GM12872 (cell line): ENCODE results near the gene ZNF784.

Experiments
- CTCF ChIP-seq: IDR thresholded peaks from 3 replicates; pipeline ENCODE4 v1.5.1; 2011; ENCODE audit warnings: low read depth, mild to moderate bottlenecking, low read length, moderate library complexity; ENCODE audit not compliant: insufficient read depth

Gene ZNF784

GRCh38 chr19:55660991-55661390 lies 36.6 kb upstream of the ZNF784 start:
- no peak for TF ChIP-seq CTCF

DNA sequence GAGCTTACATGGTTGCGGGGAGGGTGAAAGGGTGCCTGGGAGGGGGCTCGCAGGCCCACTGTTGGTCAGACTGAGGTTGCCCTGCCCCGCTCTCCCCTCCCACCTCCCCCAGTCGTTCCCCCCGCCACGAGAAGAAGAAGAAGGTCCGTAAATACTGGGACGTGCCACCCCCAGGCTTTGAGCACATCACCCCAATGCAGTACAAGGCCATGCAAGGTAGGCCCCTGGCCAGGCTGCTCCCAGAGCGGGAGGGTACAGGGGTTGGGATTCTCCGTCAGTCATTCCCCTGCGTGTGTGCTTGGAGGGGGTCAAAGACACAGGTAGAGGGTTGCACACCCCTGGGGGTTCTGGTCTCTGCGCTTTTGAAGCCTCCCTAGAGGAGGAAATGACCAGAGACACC lies 36.0 kb upstream of the ZNF784 start:
- TF ChIP-seq CTCF = no peak

- TF ChIP-seq CTCF = no peak
These were observed 35.5 kb upstream of the ZNF784 start for GRCh38 chr19:55659822-55660221.

GRCh38 chr19:55658846-55659459 lies 34.6 kb upstream of the ZNF784 start:
- no peak for TF ChIP-seq CTCF

DNA sequence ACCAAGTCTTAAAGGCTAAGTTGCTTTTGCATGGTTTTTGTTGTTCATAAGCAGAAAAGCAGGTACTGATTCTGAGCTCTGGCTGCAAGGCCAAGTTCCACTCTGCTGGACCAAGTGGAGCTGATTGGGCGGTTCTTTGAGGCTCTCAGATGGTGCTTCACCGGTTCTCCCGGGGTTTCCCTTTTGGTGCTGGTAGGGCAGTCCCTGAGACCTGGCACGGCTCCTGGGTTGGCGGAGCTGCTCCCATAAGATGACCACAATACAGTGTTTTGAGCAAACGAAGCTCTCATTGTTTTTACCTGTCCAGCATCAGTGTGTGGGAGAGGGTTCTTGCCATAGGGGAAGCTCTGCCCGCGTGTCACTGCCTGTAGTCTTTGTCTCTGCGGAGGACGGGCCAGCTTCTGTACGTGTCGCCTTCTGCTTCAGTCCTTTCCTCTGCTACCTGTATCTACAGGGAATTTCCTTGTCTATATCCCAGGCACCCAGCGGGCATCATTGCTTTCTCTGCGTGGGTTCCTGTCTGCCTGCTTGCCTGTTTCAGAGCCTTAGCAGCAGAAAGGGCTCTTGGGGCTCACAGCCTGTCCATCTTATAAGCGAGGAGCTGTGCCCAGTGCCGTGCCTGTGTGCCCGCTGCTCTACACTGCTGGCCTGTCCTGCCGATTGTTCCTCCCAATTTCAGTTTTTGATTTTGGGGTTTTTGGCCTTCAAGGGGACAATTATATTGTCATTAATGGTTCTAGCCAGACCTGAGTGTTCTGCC lies 32.8 kb upstream of the ZNF784 start:
- TF ChIP-seq CTCF = no peak

DNA sequence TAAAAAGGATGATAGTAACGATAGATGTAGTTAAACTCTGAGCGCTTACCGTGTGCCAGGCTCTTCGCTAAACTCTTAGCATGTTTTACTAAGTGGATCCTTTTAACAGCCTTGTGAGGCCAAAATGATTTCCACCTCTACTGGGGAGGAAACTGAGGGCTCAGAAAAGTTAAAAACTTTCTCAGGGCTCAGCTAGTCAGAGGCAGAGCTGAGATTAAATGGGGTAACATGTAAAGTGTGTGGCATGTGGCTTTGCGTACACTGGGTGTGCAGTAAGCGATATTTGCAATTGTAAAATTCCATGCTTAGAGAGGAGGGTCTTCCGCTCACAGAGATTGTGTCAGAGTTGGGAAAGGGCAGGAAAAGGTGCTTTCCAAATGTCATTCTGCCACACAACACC lies 32.2 kb upstream of the ZNF784 start:
- TF ChIP-seq CTCF = no peak

DNA sequence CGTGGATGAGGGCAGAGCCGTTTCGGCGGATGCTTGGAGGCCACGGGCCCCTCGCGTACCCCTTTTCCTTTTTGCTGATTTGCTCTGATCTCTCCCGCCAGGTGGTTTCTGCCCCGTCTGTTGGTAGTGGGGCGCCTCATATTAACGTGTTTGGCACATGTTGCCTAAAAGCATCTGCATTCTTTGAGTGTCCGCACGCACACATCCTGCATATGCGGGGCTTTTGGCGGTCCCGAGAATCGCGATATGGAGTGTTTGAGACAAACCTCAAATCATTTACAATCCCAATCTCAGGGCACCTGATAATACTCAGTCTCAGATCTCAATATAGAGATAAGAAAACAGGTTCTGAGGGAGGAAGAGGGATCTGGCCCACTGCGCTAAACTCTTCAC lies 31.3 kb upstream of the ZNF784 start:
- TF ChIP-seq CTCF = no peak
